Motor neuron (in vitro differentiated cells): Measurements from ENCODE around the gene PRXL2B. TPM values are rescaled to one million over a fixed set of nuclear protein-coding genes. Genes with fewer than 3 reads are reported as not detected.

Experiments
- ATAC-seq, 8 experiments: fragments of 200-7000 bp; cut with Tn5 transposase; replicated peaks in 6 of 8; 2 replicates each; pipeline ENCODE4 v1.8.0; 2021; ENCODE audit warnings: mild to moderate bottlenecking in 8 of 8, moderate library complexity in 8 of 8
- H3K27ac ChIP-seq, 2 donors: fragments of 250-450 bp; sonication (Bioruptor Pico); 2 replicates each; pipeline ENCODE4 v1.9.0; 2021; ENCODE audit warnings: antibody characterized with exemption in 2 of 2, mild to moderate bottlenecking in 2 of 2, moderate library complexity in 1 of 2
- H3K4me1 ChIP-seq, 2 donors: fragments of 250-450 bp; sonication (Bioruptor Pico); replicated peaks in 1 of 2; 2 replicates each; pipeline ENCODE4 v1.6.1; 2021; ENCODE audit warnings: antibody characterized with exemption in 2 of 2, mild to moderate bottlenecking in 2 of 2, moderate library complexity in 1 of 2
- H3K4me3 ChIP-seq, 5 donors: fragments of 250-450 bp; sonication (Bioruptor Pico); 2 replicates each; pipeline ENCODE4 v1.9.0; 2021; ENCODE audit warnings: antibody characterized with exemption in 5 of 5, mild to moderate bottlenecking in 5 of 5, moderate library complexity in 4 of 5
- WGBS, 10 experiments: fragments of 450-650 bp; shearing (Covaris generic); methylation state at CpG; one replicate each; pipeline ENCODE4 v1.0.0; 2022; 5-methylcytosine and 5-hydroxymethylcytosine counted together
- in situ Hi-C, 9 experiments: fragments of 400-800 bp; cut with MboI; loops; one replicate each; pipeline ENCODE4 v1.15.0; 2021; ENCODE audit warnings: low sequenced_read_pairs in 9 of 9, low pct_unique_long_range_greater_than_20kb in 2 of 9; ENCODE audit not compliant: unreplicated experiment in 9 of 9
- total RNA-seq, 8 experiments: library from RNA; unstranded; fragments of 300-600 nt; gene quantifications; 2 replicates each; pipeline versions ENCODE4 v1.2.3 to v1.2.4, GENCODE V29; 2022

The PRXL2B gene
- total RNA-seq, 8 experiments from 2014 or later, result 9.7 to 33.4 (median 18.6) TPM

- Histone ChIP-seq H3K4me3 (no peak overlapping the region), H3K27ac (no peak overlapping the region), H3K4me1 (peaks cover 0 to 3% of the 10 kb centered on the region in 2 donors)
- ATAC-seq, result peak in 1 of 8 experiments; percentile 2
- in situ Hi-C loops, result no loop called here
- 40 to 62% (median 58%) methylated on average over 1 to 14 of the region's 26 CpGs; no CpG with 5 or more reads in 7 of the 10 experiments for WGBS, 10 experiments
These were observed 6.8 kb downstream of the PRXL2B start for GRCh38 chr1:2593251-2593878.

DNA sequence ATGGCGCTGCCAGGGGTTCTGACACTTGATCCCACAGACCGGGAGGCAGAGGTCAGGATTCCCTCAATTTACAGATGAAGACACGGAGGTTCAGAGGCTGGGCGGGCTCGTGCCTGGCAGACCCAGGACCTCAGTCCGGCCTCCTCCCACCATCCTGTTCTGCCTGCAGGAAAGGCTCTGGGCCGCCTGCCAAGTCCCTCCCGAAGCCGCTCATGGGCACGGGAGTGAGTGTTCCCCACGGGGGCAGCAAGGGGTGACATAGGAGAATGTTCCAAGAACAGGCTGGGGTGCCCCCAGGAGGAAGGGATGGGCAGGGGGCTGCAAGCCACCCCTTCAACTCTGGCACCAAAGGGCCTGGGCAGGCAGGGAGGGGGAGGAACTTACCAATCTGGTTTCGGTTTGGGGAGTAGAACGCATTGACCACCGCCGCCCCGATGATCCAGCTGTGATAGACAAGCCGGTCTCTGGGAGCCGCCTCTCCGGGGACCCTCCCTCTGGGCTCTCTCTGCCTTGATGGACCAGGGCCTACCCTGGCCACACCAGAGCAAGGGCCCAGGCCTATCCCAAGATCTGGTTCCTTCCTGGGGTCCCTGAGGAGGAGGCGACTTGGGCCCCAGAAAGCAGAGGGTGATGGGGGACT lies 7.5 kb downstream of the PRXL2B start:
- 0 to 83% (median 80%) methylated on average over 1 to 13 of the region's 20 CpGs; no CpG with 5 or more reads in 4 of the 10 experiments for WGBS, 10 experiments
- Histone ChIP-seq H3K4me1 (peaks cover 0 to 3% of the 10 kb centered on the region in 2 donors), H3K4me3 (no peak overlapping the region), H3K27ac (no peak overlapping the region)
- ATAC-seq, result peak; percentile 16 to 70 (median 36)
- in situ Hi-C loops, result no loop called here

DNA sequence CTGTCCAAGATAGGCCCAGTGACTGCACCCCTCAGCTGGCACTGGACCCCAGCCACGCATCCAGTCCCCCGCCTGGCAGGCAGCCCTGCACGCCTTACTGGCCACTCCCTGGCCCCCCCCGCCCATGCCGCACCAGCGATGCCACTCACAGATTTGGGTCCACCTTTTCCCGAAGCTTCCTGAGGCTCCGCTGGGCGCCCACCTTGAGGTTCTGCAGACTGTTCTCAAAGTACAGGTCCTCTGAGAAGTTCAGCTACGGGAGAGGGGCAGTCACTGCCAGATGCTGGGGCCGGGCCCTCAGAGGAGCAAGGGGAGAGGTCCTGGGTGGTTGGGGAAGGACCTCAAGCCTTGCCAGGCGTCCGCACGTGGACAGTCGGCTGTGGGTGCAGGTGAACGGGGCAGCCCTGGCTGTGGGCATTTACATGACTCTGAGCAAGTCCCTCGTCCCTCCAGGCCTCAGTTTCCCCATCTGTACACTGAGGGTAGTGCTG lies 8.1 kb downstream of the PRXL2B start:
- Histone ChIP-seq H3K4me3 (no peak overlapping the region), H3K4me1 (peaks cover 0 to 3% of the 10 kb centered on the region in 2 donors), H3K27ac (no peak overlapping the region)
- WGBS, 10 experiments, result 100% methylated on average over 2 of the region's 17 CpGs; no CpG with 5 or more reads in 8 of the 10 experiments
- in situ Hi-C loops, result no loop called here
- ATAC-seq, result no peak

DNA sequence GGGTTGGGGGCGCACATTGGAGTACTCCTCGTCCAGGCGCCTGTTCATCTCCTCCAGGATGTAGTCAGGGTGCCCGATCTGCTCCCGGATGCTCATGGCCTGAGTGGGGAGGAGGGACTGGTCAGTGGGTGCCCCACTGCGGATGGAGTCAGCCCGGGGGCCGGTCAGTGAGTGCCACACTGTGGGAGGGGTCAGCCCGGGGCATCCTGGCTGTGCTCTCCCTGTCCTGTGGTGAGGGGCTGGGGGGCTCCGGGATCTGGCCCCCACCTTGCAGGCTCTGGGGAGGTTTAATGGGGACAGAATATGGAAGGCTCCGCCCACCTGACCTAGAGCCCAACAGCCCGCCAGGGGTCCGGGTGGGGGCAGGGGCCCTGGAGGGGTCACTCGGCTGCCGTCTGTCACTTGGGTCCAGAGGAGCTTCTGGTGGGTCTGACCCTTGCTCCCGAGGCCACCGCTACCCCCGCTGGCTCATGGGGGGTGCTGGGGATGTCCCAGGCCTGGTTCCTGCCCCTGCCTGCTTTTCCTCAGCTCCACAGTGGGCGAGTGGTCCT lies 8.8 kb downstream of the PRXL2B start:
- no peak overlapping the region for H3K4me3 ChIP-seq
- peak in 2 of 8 experiments; percentile 8 for ATAC-seq
- in situ Hi-C loops, result no loop called here
- H3K27ac ChIP-seq, result no peak overlapping the region
- 60 to 90% (median 80%) methylated on average over 1 to 8 of the region's 19 CpGs; no CpG with 5 or more reads in 7 of the 10 experiments for WGBS, 10 experiments
- H3K4me1 ChIP-seq, result peaks cover 0 to 3% of the 10 kb centered on the region in 2 donors

- in situ Hi-C loops, result no loop called here
- ATAC-seq, result no peak
- Histone ChIP-seq H3K4me1 (peaks cover 0 to 3% of the 10 kb centered on the region in 2 donors), H3K4me3 (no peak overlapping the region), H3K27ac (no peak overlapping the region)
- 55 to 80% (median 63%) methylated on average over 4 to 15 of the region's 31 CpGs; no CpG with 5 or more reads in 6 of the 10 experiments for WGBS, 10 experiments
These were observed 9.4 kb downstream of the PRXL2B start for GRCh38 chr1:2595812-2596529.

DNA sequence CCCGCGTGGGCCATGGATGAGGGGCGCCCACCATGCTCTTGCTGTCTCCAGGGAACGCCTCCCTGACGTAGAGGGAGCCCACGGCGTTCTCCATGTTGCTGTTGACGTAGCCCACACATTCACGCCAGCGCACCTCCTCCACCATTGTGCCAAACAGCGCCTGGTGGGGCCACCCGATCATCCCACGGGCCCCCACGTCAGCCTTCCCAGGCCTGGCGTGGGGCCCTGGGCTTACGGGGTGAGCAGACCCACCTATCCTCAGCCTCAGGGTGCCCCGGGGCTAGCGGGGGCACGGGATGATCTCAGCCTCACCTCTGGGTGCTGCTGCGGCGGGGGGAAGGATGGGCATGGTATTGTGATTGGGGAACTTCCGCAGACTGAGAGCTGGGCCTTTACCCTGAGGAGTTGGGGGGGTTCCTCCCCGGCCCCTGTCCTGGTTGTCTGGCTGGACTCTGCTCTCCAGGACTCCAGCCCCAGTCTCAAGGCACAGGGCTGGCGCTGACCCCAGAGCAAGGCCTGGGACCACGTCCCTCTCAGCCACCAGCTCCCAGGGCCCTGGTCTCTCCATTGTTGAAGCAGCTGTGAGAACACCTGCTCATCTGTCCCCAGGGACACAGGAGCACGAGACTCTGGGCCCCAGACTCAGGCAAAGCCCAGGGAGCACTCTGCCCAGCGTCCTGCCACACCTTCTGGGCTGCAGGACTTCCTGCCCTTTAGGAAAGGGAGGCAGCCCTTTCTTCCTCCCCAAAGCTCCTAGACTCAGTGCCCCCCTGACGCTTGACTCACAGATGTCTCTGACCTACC lies 10.2 kb downstream of the PRXL2B start:
- ATAC-seq, result peak in 2 of 8 experiments; percentile 15 to 16
- 56 to 60% (median 58%) methylated on average over 1 to 3 of the region's 28 CpGs; no CpG with 5 or more reads in 7 of the 10 experiments for WGBS, 10 experiments
- H3K27ac ChIP-seq, result no peak overlapping the region
- peaks cover 0 to 3% of the 10 kb centered on the region in 2 donors for H3K4me1 ChIP-seq
- no peak overlapping the region for H3K4me3 ChIP-seq
- in situ Hi-C loops, result no loop called here

DNA sequence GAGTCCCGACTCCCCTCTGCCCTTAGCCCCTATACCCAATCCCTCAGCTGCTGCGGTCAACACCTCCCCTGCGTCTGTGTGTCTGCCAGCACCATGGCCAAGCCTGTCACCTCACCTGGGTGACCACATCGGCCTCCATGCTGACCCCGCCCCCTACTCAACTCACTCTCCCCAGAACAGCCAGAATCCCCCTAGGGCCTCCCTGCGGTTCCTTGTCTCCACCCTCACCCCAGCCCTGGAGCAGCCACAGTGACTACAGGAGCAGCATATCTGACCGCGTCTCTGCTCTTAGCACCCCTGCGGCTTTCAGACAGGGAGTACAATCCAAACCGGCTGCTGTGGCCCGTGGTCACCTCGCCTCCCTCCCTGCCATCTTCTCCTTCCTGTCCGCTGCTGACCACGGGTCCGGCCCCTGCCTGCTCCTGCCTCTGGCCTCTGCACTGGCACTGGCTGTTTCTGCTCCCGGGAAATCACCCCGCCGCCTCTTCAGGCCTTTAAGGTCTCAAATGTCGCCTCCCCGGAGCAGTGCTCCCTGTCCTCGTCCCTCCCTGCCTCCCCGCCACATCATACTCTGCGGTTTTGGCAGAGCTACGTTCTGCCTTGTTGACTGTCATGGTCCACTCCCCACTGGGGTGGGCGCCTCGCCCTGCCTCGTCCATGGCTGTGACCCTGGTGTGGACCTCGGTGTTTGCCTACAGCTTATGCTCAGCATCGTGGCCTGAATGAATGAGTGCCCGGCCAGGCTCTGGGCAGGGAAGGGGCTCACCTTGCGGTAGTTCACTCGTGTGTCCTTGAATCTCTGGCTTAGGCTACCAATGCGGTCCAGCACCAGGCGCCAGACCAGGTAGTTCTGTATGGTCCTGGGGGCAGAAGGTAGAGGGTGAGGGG lies 11.1 kb downstream of the PRXL2B start:
- Histone ChIP-seq H3K4me3 (no peak overlapping the region), H3K4me1 (peaks cover 0 to 3% of the 10 kb centered on the region in 2 donors), H3K27ac (no peak overlapping the region)
- peak in 2 of 8 experiments; percentile 2 to 8 for ATAC-seq
- in situ Hi-C loops, result no loop called here
- 63 to 71% (median 70%) methylated on average over 4 to 20 of the region's 34 CpGs; no CpG with 5 or more reads in 5 of the 10 experiments for WGBS, 10 experiments

DNA sequence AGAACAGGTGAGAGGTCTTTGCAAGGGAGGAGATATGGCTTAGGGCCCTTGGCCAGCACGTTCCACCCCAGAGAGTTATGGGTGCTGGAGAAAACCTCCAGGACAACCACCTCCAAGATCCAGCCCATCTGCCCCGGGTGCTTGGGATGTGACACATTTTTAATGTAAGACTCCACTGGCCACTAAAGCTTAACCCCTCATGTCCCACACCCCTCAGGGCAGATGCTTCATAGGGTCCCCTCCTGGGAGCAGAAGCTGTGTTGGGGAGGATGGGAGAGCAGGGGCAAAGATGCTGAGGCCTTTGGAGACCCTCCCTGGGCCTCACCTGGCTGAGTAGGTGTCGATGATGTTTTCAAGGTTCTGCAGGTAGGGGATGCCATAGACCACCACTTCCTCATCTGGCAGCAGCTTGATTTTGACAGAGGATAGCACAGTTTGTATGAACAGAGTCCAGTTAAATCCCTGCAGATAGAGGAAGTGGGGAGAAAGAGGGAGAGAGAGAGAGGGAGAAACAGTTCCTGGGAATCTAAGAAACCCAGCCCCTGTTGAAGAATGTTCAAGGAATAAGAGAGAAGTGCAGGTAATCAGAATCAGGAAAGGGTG lies 11.9 kb downstream of the PRXL2B start:
- in situ Hi-C loops, result no loop called here
- WGBS, 10 experiments, result 29 to 60% (median 50%) methylated on average over 1 of the region's 3 CpGs; no CpG with 5 or more reads in 6 of the 10 experiments
- Histone ChIP-seq H3K4me3 (no peak overlapping the region), H3K4me1 (peaks cover 0 to 3% of the 10 kb centered on the region in 2 donors), H3K27ac (no peak overlapping the region)
- no peak for ATAC-seq

DNA sequence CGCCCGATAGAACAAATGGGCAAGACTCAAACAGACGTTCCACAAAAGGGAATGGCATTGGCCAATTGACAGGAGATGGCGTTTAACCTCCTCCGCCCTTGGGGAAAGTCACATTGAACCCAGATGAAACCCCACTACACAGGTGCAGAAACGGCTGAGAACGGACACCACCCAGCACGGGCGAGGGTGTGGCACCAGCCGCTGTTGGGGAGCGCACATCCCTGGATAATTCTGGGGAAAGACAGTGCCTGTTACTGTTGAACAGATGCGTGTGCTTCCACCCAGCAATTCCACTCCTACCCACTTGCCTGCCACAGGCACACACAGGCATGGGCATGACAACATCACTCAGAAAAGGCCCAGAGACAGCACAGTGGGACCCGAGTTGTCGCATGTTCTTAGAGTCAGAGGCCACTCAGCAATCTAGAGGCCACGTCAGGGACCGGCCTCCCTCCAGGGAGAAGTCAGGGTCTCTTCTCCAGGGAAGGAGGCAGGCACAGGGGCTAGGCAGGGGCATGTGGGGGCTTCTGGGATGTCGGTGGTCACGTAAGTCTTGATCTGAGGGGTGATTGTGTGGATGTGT lies 15.2 kb downstream of the PRXL2B start:
- H3K4me1 ChIP-seq, result no peaks in the 10 kb centered on the region
- in situ Hi-C loops, result no loop called here
- no peak overlapping the region for H3K27ac ChIP-seq
- WGBS, 10 experiments, result 40 to 92% (median 59%) methylated on average over 1 to 14 of the region's 18 CpGs; no CpG with 5 or more reads in 3 of the 10 experiments
- no peak for ATAC-seq
- H3K4me3 ChIP-seq, result no peak overlapping the region

DNA sequence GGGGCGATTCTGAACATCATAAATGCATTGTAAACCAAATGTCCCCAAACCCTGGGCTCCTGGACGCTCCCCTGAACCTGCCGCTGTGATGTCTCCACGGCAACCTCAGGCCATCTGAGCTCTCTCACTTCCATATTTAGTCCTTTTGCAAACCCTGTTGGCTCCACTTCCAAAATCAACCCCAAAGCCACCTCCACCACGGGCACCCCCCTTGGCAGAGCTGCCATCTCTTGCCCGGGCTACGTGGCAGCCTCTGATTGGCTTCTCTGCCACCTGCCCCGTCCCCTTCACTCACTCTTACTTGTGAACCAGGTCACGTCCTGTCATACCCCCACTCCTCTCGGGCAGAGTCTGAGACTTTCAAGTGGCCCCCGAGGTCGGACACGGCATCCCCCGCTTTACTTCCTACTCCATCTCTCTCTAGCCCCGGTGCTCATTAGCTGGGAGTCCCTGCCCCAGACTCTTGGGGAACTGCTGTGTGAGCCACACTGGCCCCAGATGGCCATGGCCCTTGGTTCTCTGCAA lies 15.8 kb downstream of the PRXL2B start:
- 38 to 71% (median 55%) methylated on average over 1 to 14 of the region's 15 CpGs; no CpG with 5 or more reads in 3 of the 10 experiments for WGBS, 10 experiments
- Histone ChIP-seq H3K4me3 (no peak overlapping the region), H3K4me1 (no peaks in the 10 kb centered on the region), H3K27ac (no peak overlapping the region)
- in situ Hi-C loops, result no loop called here
- no peak for ATAC-seq
